Peyer's patch (tissue), 4 donors: ENCODE measurements around the gene WFDC10A.
"Not testable (repeated sequence)": the region's sequence is repeated elsewhere in the genome, so short reads cannot be mapped to it uniquely, and the experiment has no call there.

Source experiments
- CTCF ChIP-seq, 6 experiments: fragments of 450-650 bp in 4 of 6; fragments of 200-600 bp in 2 of 6; sonication (generic) in 1 of 6; IDR thresholded peaks; one replicate each; pipeline ENCODE4 v1.5.1; 2017 to 2019; ENCODE audit warnings: antibody characterized with exemption in 6 of 6, mild to moderate bottlenecking in 3 of 6, moderate library complexity in 1 of 6
- POLR2A ChIP-seq, 2 donors: fragments of 450-650 bp; IDR thresholded peaks; one replicate each; pipeline ENCODE4 v1.5.1; 2017; ENCODE audit warnings: antibody characterized with exemption in 2 of 2, mild to moderate bottlenecking in 2 of 2, moderate library complexity in 2 of 2

GRCh38 chr20:45641076-45641475 is 11.5 kb downstream of the WFDC10A start:
- not testable (repeated sequence) for TF ChIP-seq CTCF, POLR2A (IDR thresholded peaks at IDR 0.05)
